ENCODE results near the gene CHL1.

CHL1 gene

DNA sequence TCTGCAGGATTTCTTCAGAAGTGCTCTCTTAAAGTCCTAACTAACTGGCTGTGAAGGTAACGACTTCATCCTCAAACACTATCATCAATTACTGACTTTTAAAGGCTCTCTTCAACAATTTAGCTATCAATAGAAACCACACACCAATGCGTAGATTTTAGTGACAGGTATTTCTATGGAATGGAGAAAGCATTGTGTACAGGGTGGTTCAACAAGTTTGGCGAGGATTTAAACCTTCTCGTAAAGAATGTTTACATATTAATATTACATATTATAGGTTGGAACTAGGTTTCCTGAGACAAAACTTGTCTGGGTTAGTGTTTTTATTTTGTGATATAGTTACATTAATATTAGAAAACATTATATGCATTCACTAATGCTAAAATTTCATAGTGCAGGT lies 233.6 kb downstream of the CHL1 start:
- DNase-seq, result no peak
- intact Hi-C loops (cut with DNase I), result no loop called here

GRCh38 chr3:435161-435560 lies 238.6 kb downstream of the CHL1 start:
- intact Hi-C loops (cut with DNase I), result no loop called here
- no peak for DNase-seq

GRCh38 chr3:436053-436452 lies 239.5 kb downstream of the CHL1 start:
- intact Hi-C loops (cut with DNase I), result no loop called here

GRCh38 chr3:440826-441225 lies 244.3 kb downstream of the CHL1 start:
- intact Hi-C loops (cut with DNase I), result no loop called here
- DNase-seq, result no peak

More at GRCh38 chr3:436053-436452, 239.5 kb downstream of the CHL1 start:
- DNase-seq, result no peak

DNA sequence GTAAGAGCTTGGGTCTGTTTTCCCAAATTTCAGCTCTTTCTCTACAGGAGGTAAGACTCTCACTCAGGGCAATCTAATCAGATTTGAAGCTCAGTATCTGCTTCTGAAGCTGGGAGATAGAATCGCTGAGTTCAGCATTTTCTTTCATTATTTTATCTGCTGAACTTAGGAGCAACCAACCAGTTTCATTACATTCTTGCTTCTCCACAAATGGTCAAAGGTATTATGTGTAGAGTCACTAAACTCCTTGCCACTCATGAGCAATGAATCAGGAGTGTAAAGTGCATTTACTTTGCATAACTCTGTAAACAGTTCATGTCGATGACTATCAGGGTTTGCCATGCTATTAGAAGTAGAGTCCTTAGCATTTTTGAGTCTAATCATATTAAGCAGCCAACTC lies 249.4 kb downstream of the CHL1 start:
- intact Hi-C loops (cut with DNase I), result no loop called here
- no peak for DNase-seq

GRCh38 chr3:447671-448070 lies 251.1 kb downstream of the CHL1 start:
- no peak for DNase-seq
- intact Hi-C loops (cut with DNase I), result no loop called here

GRCh38 chr3:449711-450110 lies 253.1 kb downstream of the CHL1 start:
- no peak for DNase-seq
- intact Hi-C loops (cut with DNase I), result no loop called here

- intact Hi-C loops (cut with DNase I), result no loop called here
- DNase-seq, result no peak
Observed at GRCh38 chr3:452221-452620, 255.7 kb downstream of the CHL1 start.

DNA sequence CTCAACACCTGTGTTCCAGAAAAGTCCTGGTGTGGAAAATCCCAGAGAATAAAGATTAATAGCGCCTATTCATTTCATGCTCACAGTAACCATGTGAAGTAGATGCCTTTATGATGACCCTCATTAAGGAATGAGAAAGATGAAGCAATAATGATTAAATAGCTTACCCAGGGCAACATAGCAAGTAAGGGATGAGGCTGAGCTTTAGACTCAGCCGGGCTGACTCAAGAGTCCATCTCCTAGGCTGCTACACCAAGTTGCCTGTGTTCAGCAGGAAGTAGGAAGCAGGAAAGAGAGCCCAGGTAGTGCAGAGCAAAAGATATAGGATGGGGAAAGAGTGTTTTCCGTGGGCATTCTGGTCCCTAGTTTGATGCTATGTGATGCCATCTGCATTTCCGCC lies 256.5 kb downstream of the CHL1 start:
- DNase-seq, result no peak
- intact Hi-C loops (cut with DNase I), result no loop called here

- DNase-seq, result no peak
- intact Hi-C loops (cut with DNase I), result no loop called here
Observed at GRCh38 chr3:454986-455385, 258.4 kb downstream of the CHL1 start.

DNA sequence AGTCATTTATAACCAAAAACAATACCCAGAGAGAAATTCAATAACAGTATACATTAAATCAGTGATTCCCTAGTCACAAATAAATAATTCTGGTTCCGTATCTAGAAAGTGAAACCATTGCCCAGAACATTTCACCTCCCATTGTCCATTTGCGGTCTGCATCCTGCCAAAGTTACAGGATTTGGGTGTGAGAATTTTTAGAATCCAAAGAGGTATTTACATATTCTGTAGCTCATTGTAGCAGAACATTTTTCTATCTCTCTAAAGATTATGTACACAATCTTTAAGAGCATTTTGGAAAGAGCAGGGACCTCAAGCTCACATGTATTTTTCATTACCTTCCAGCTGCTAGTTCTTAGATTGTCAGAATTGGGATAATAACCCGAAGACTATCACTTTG lies 261.6 kb downstream of the CHL1 start:
- DNase-seq, result no peak
- intact Hi-C loops (cut with DNase I), result no loop called here

DNA sequence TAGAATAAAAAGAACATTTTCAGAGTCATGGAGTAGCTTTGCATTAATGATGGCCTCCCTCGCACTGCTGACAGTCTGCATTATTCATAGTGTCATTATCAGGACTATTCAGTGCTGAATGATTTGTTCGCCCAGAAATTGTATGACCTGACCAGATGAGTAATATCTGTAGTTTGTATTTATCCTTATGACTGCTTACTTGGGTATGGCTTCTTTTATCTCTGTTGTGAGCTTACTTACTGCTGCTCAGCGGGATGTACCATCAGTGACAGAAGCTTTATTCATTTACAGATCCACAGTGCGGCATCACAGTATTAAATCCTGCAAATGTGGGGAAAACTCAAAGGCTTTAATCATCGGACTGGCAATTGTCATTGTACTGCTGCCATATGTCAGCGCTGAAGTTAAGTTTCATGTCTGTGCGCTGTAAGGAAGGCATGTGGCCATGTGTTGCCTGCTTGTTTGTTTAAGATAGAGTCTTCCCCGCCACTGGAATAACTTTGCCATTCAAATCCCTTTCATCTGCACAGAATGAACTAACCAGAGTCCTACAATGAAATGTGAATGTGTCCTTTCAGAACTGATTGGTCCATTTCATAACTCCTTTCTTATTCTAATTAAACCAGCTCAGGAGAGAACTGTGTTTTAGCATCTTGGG lies 262.2 kb downstream of the CHL1 start:
- intact Hi-C loops (cut with DNase I), result no loop called here
- DNase-seq, result peak in 10 of 42 donors; percentile 4 to 53 (median 23)
